GM21423 (cell line): ENCODE results near the gene SBK2.
"Not testable (repeated sequence)": the region's sequence is repeated elsewhere in the genome, so short reads cannot be mapped to it uniquely, and the experiment has no call there.

Experiments
- ATAC-seq: cut with Tn5 transposase; IDR thresholded peaks from one replicate; pipeline ENCODE4 v1.9.1; 2021; ENCODE audit warnings: mild to moderate bottlenecking, moderate library complexity; ENCODE audit not compliant: unreplicated experiment

SBK2 gene

GRCh38 chr19:55536951-55537740 lies at the start of gene SBK2:
SBK2 (minus strand) TSS chr19:55537133; CDS start chr19:55536294, 839 bp downstream.
- no peak for ATAC-seq

- ATAC-seq = no peak
These were observed 48.9 kb upstream of the SBK2 start for GRCh38 chr19:55585658-55586339.

- no peak for ATAC-seq
These were observed 47.9 kb upstream of the SBK2 start for GRCh38 chr19:55584871-55585270.

GRCh38 chr19:55583897-55584296 lies 47.0 kb upstream of the SBK2 start:
- not testable (repeated sequence) for ATAC-seq

- not testable (repeated sequence) for ATAC-seq
These were observed 45.4 kb upstream of the SBK2 start for GRCh38 chr19:55582284-55582683.

- ATAC-seq = no peak
These were observed 44.9 kb upstream of the SBK2 start for GRCh38 chr19:55581823-55582223.

- no peak for ATAC-seq
These were observed 44.4 kb upstream of the SBK2 start for GRCh38 chr19:55581145-55581822.

- peak; percentile 43 for ATAC-seq
These were observed 43.8 kb upstream of the SBK2 start, which contains the start of gene ZNF579 for GRCh38 chr19:55580628-55581144. ZNF579 (minus strand) TSS chr19:55580848; CDS start chr19:55579639, 1,209 bp downstream.

GRCh38 chr19:55579766-55580621 lies 43.1 kb upstream of the SBK2 start:
- no peak for ATAC-seq

- ATAC-seq = no peak
These were observed 42.1 kb upstream of the SBK2 start for GRCh38 chr19:55578761-55579747.

- no peak for ATAC-seq
These were observed 41.3 kb upstream of the SBK2 start for GRCh38 chr19:55578031-55578760.

- ATAC-seq = no peak
These were observed 39.8 kb upstream of the SBK2 start for GRCh38 chr19:55576746-55577145.

GRCh38 chr19:55573929-55574328 lies 37.0 kb upstream of the SBK2 start:
- ATAC-seq = not testable (repeated sequence)

GRCh38 chr19:55569477-55569876 lies 32.5 kb upstream of the SBK2 start:
- not testable (repeated sequence) for ATAC-seq

- no peak for ATAC-seq
These were observed 30.9 kb upstream of the SBK2 start for GRCh38 chr19:55567708-55568328.

GRCh38 chr19:55566823-55567222 lies 29.9 kb upstream of the SBK2 start:
- no peak for ATAC-seq

- no peak for ATAC-seq
These were observed 26.3 kb upstream of the SBK2 start for GRCh38 chr19:55563261-55563690.

GRCh38 chr19:55559684-55560083 lies 22.8 kb upstream of the SBK2 start:
- no peak for ATAC-seq
